ENCODE data around the gene EXOC3. TPM values are rescaled to one million over a fixed set of nuclear protein-coding genes. Genes with fewer than 3 reads are reported as not detected.

Gene EXOC3
- total and polyA plus RNA-seq, 2 of the 8 experiments (the other 6 are each of a cell fraction or from before 2014, with no cell fraction given), result 14.4 to 30.0 TPM

- WGBS, 2 experiments (ENCODE audit: extremely low coverage in 1 of 2, insufficient coverage in 1 of 2, insufficient read length in 1 of 2, insufficient replicate concordance in 2 of 2, low coverage in 1 of 2, low lambda C conversion rate in 2 of 2, missing lambda C conversion rate in 1 of 2), result 81% methylated on average over 9 of the region's 9 CpGs; no CpG with 5 or more reads in 1 of the 2 experiments
- no peak overlapping the region for H2BK120ac ChIP-seq (replicated peaks; ENCODE audit: low read depth, low read length)
- FAIRE-seq (no peak), DNase-seq (ENCODE audit: low read depth in 1 of 2, low spot score in 2 of 2) (no peak)
- H3K79me2 ChIP-seq (ENCODE audit: control insufficient read depth in 1 of 2, insufficient read depth in 2 of 2, low read length in 2 of 2), result no peaks in the 10 kb centered on the region
- peaks cover 4 to 16% of the 10 kb centered on the region in 2 experiments for H4K20me1 ChIP-seq (replicated peaks in 1 of 2; ENCODE audit: control insufficient read depth in 1 of 2, insufficient read depth in 2 of 2, low read length in 2 of 2)
- peaks cover 15% of the 10 kb centered on the region; the same call in 1 of the 2 replicates for H3K23me2 ChIP-seq (ENCODE audit: low read depth, low read length)
- no peaks in the 10 kb centered on the region for H3K36me3 ChIP-seq (ENCODE audit: control insufficient read depth in 2 of 4, insufficient read depth in 4 of 4, low read length in 3 of 4)
- H3K9ac ChIP-seq (replicated peaks in 1 of 4; ENCODE audit: extremely low read depth in 1 of 4, low read depth in 3 of 4, low read length in 3 of 4), result no peak overlapping the region
- H3K27ac ChIP-seq (ENCODE audit: low read depth, low read length), result no peak overlapping the region
- H3K14ac ChIP-seq (ENCODE audit: insufficient read length), result no peak overlapping the region
- H3K23ac ChIP-seq (ENCODE audit: insufficient read length), result no peak overlapping the region
- ChIA-PET POLR2A (ENCODE audit: partially characterized antibody) (interaction anchor here (1.5 to 1.6 kb wide), 2 partner anchors 16 to 18 kb away, joined by 4 to 6 read pairs; no protein-coding TSS in a partner anchor), CTCF (ENCODE audit: partially characterized antibody) (interaction anchor here (1.4 to 1.8 kb wide), 2 partner anchors 31 to 33 kb away, joined by 4 to 6 read pairs; no protein-coding TSS in a partner anchor)
- no peak overlapping the region for H3K56ac ChIP-seq (replicated peaks; ENCODE audit: insufficient read length, low read depth, low read length)
- H4K91ac ChIP-seq (replicated peaks; ENCODE audit: insufficient read length, low read length), result no peak overlapping the region
- no peaks in the 10 kb centered on the region for H3K79me1 ChIP-seq (ENCODE audit: low read depth, low read length)
- H3K27me3 ChIP-seq (replicated peaks in 1 of 4; ENCODE audit: control insufficient read depth in 3 of 4, extremely low read depth in 1 of 4, insufficient read depth in 3 of 4, low read length in 3 of 4), result peaks cover 13 to 35% (median 28%) of the 10 kb centered on the region in 4 experiments
- no peak overlapping the region for H2AFZ ChIP-seq (ENCODE audit: low read length)
- no peak overlapping the region for H3K18ac ChIP-seq (ENCODE audit: extremely low read depth, low read length)
- H3K4me3 ChIP-seq (ENCODE audit: extremely low read depth in 1 of 4, insufficient read depth in 2 of 4, low read depth in 3 of 4, low read length in 4 of 4), result no peak overlapping the region
- H2BK20ac ChIP-seq (ENCODE audit: low read length), result no peak overlapping the region
- peaks cover 0 to 11% (median 6%) of the 10 kb centered on the region in 4 experiments; a peak in 4 of 7 replicates for H3K4me1 ChIP-seq (replicated peaks in 1 of 4; ENCODE audit: control insufficient read depth in 3 of 4, insufficient read depth in 4 of 4, low read length in 3 of 4)
- H3K9me3 ChIP-seq (ENCODE audit: insufficient read depth in 2 of 2, low read depth in 1 of 2, low read length in 1 of 2), result no peaks in the 10 kb centered on the region
- H2BK12ac ChIP-seq (ENCODE audit: low read depth, low read length), result no peak overlapping the region
- H4K8ac ChIP-seq (ENCODE audit: extremely low read depth, insufficient read depth, low read length), result peak overlapping the region; percentile 5; the same call in 1 of the 2 replicates
- no peak overlapping the region for H4K5ac ChIP-seq (ENCODE audit: insufficient read length, low read depth, low read length)
- no peak overlapping the region for H2BK5ac ChIP-seq (ENCODE audit: low read depth, low read length)
- no peak overlapping the region for H3K4ac ChIP-seq (replicated peaks; ENCODE audit: insufficient read length, low read depth, low read length)
- H2BK15ac ChIP-seq (ENCODE audit: low read length), result no peak overlapping the region
- H3K4me2 ChIP-seq (ENCODE audit: insufficient read depth in 1 of 2, low read depth in 2 of 2, low read length in 2 of 2), result no peak overlapping the region
- no peak overlapping the region for H2AK5ac ChIP-seq (ENCODE audit: low read depth, low read length)
- no peak for TF ChIP-seq CBX5 (IDR thresholded peaks at IDR 0.05; ENCODE audit: low read depth, low read length)
- TF ChIP-seq MAFK (IDR thresholded peaks at IDR 0.05; ENCODE audit: low read depth, low read length), result no peak
- no peak for TF ChIP-seq ATF2 (IDR thresholded peaks at IDR 0.05; ENCODE audit: low read length)
- TF ChIP-seq SRF (IDR thresholded peaks at IDR 0.05; ENCODE audit: low read depth, low read length), result no peak
- TF ChIP-seq NANOG (IDR thresholded peaks at IDR 0.05; ENCODE audit: insufficient read depth, low read depth, low read length, poor library complexity, severe bottlenecking), result no peak
Observed at GRCh38 chr5:476814-477175, 33.8 kb downstream of the EXOC3 start.
